IPS-18c (cell line): Measurements from ENCODE around the gene SPDEF.

Experiments used
- H3K4me3 ChIP-seq: 2 replicates; pipeline ENCODE4 v1.7.0; 2013; ENCODE audit warnings: low read depth, mild to moderate bottlenecking, low read length, moderate library complexity; ENCODE audit not compliant: insufficient read depth
- H3K9me3 ChIP-seq: one replicate; pipeline ENCODE4 v1.6.1; 2013; ENCODE audit warnings: mild to moderate bottlenecking, low read length, moderate library complexity; ENCODE audit not compliant: control insufficient read depth, insufficient read depth

The SPDEF gene

DNA sequence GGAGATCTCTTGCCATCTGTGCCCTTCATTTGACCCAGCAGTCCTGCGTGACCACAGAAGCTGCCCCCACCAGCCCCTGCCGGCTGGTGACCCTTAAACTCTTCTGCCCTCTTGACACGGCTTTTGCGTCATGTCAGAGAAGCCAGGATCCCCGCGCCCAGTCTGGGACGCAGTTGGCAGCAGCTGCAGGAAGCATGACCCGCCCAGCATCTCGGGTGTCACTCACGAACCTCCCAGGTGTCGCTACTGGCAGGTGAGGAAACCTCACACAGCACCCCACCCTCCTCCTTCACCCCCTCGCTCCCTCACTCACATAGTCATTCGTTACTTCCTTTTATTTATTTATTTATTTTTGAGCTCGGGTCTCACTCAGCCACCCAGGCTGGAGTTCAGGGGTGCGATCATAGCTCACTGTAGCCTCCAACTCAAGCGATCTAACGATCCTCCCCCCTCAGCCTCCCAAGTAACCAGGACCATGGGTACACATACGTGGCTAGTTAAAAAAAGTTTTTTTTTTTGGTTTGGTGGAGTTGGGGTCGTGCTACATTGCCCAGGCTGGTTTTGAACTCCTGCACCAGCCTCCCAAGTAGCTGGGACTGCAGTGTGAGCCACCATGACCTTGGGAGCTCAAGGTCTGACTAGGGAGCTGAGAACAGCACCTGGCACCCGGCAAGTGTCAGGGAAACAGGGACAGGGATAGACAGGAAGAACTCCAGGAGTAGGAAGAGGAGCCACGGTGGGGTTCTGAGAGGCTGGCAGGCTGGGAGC lies 14.1 kb upstream of the SPDEF start:
- Histone ChIP-seq H3K9me3 (no peaks in the 10 kb centered on the region), H3K4me3 (no peak overlapping the region)

DNA sequence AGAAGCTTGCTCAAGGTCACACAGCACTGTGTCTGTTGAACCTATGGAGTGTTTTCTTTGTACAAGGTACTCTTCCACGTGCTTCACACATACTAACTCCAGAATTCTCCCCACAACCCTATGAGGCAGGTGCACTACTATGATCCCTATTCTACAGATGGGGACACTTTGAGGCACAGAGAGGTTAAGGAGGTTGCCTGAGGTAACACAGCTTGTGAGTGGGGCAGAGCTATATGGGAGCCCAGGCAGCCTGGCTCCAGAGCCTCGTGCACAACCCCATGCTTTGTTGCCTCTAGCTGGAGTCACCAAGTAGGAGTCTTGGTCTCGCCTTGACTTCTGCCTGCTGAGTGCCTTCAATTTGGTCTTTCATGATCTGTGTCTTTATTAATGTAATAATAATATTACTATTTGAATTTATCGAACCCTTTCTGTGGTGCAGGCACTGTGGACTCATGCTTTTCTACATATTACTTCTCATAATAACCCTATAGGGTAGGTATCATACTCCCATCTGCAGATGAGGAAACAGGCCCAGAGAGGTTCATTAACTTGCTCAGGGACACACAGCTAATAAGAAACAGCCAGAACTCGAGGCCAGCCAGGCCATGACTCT lies 13.3 kb upstream of the SPDEF start:
- no peak overlapping the region for H3K4me3 ChIP-seq

DNA sequence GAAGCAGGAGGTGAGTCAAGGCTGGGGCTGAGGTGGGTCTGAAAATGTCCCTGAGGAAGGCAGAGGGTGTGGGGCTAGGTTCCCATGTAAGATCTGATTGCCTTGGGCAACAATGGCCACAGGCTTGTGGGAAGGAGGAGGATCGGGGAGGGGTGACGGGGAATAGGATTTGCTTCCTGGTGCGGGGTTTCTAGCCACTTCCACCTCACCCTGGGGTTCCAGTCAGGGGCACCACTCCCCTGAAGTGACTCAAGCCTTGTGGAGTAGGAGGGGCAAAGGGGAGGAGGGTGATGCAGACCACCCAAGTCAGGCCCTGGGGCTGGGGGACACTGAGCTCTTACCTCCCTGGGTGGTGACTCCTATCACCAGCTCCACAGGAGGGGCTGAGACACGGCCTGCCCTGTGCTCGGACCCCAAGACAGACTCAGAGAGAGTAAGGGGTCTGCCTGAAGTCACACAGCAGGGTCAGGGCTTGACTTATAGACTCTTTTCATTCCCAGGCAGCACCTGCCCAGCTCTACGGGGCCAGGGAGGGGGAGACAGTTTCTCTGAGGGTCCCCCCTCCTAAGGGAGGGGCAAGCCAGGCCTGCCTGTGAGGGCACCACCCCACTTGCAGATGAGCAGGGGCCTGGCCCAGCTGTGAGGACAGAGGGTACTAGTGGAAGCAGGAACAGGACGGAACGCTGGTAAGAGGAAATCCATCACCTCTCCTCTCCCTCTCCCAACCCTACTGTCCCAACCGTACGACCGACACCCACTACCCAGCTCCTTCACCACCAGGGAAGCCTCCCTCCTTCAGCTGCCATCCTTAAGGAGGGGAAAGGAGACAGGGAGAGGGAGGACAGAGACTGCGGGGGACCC lies 12.4 kb upstream of the SPDEF start:
- Histone ChIP-seq H3K9me3 (no peaks in the 10 kb centered on the region), H3K4me3 (no peak overlapping the region; the same call in 1 of the 2 replicates)

More for the DNA sequence above, 13.3 kb upstream of the SPDEF start:
- no peaks in the 10 kb centered on the region for H3K9me3 ChIP-seq

DNA sequence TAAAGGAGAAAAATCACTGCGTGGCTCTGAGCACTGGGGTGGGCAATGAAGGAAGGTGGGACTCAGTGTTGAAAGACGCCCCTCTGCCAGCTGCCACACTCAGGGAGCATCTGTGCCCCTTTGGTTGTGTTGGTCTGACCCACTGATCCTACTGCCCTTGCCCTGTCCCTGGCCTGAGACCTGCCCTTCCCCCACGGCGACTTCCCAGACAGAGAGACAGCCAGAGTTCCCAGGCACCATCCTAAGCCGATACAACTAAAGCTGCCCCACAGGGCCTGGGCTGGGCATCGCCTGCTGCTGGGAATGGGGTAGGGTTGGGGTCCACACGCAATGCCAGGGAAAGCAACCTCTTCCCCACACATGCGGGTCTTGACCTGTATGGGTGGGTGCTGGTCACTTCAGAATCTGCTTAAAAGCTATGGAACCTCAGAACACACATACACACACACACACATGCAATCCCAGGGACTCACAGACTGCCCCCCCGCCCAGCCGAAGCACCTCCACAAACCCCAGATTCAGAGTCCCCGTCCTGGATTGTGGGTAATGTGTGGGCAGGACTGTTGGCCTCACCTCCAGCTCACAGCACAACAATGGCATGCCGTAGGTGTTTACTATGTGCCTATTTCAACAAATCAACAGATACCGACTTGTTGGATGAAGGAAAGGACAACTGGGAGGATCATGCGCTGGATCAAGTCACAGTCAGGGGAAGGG lies 10.9 kb upstream of the SPDEF start:
- H3K9me3 ChIP-seq = no peaks in the 10 kb centered on the region

DNA sequence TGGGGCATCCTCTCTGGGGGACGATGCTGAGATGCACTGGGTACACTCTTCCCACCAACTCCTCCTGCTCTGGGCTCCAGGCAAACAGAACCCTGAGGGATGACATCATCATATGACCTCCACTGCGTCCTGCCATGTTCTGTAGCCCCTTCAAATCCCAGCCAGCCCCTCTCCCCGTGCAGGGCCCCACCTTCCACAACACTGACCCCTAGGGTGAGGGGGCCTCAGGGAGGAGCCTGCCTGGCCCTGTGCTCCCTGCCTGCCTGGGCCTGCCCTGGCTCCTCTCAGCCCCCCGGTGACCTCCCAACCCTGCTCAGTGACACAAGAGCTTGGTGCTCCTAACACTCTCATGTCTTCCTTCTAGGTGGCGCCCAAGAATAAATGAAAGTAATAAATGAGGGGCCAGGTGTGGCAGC lies 9.6 kb upstream of the SPDEF start:
- no peaks in the 10 kb centered on the region for H3K9me3 ChIP-seq
- no peak overlapping the region for H3K4me3 ChIP-seq

More for the DNA sequence above, 10.9 kb upstream of the SPDEF start:
- no peak overlapping the region for H3K4me3 ChIP-seq

DNA sequence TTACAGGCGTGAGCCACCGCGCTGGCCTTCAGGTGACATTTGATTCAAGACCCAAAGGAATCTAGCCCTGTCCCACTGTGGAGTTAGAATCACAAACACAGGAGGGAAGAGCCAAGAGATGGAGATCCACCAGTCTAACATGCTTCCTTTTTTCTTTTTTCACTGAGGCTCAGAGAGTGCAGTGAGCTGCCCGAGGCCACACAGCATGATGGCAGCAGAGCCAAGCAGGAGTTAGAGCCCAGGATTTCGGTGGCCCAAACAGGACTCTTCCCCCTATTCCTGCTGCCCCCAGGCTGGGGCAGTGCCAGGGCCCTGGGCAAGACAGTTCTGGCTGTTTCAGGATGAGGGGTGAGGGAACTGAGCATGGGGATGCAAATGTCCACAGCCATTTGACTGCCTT lies 8.1 kb upstream of the SPDEF start:
- Histone ChIP-seq H3K4me3 (no peak overlapping the region), H3K9me3 (no peaks in the 10 kb centered on the region)

DNA sequence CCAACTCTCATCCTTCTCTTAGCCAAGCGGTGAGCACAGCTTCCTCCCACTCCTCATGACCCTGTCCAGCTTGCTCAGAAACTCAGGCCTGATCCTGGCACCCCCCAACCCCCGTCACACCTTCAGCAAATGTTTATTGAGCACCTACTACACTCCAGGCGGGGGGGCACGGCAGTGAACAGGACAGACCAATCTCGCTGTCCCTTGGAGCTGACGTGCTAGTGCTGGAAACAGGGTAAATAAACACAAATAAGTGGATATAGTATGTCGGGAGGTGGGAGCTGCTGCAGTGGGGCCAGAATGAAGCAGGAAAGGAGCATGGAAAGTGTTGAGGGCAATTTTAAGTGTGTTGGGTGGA lies 7.4 kb upstream of the SPDEF start:
- Histone ChIP-seq H3K9me3 (no peaks in the 10 kb centered on the region), H3K4me3 (no peak overlapping the region)

DNA sequence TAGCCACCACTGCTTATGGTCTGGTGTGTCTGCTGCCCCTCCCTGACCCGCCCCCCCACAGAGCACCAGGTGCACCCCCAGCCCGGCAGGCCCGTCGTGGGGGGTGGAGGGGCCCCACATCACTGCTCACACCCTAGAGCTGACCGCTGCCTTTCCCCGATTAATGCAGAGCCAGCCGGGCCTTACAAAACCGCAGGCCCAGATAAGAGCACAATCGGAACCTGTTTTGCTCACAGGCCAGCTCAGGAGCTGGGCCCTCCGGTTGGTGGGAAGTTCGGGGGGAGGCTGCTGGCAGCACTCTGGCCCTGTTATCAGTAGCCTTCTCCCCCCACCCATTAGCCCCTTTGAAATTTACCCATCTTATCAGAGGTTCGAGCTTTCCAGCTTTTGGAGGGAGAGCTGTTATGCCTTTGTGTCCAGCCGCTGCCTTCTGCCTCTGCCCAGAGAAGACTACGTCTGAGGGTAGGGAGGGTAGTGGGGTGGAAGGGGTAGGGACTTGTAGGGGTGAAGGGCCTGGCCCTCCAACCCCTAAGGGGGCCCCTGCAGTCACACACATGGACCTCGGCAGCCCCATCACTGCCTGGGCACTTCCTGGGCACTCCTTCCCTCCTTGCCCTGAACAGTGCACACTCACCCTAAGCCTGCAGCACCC lies 6.9 kb upstream of the SPDEF start:
- H3K4me3 ChIP-seq = no peak overlapping the region

DNA sequence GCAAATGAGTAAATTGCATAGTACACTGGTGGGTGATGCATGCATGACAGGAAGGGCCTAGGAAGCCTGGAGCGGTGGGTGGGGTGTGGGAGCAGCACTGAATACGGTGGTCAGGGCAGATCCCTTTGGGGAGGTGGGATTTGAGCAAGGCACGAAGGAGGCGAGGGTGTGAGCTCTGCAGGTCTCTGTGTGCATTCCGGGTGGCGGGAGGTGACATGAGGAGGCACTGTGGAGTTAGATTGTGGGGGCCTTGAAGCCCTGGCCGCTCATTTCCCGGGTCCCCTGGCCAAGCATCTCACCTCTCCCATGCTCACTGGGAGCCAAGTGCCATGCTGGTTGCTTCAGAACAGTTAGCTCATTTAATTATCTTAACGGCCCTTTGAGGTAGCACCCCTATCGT lies 6.2 kb upstream of the SPDEF start:
- Histone ChIP-seq H3K4me3 (no peak overlapping the region), H3K9me3 (no peaks in the 10 kb centered on the region)

More for the DNA sequence above, 6.9 kb upstream of the SPDEF start:
- no peaks in the 10 kb centered on the region for H3K9me3 ChIP-seq

DNA sequence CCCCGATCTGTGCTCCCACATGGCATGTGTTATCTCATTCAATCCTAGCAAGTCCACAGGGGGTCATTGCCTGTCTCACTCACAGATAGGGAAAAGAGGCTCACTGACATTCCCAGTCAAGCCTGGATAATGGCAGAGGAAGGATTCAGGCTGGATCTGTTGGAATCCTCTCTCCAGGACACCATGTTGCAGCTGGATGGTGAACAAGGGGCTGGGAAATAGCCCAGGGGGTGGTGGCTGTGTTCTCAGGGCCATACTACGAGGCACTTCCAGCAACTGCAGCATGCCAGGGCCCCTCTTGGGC lies 5.0 kb upstream of the SPDEF start:
- H3K9me3 ChIP-seq = no peaks in the 10 kb centered on the region
- no peak overlapping the region for H3K4me3 ChIP-seq

DNA sequence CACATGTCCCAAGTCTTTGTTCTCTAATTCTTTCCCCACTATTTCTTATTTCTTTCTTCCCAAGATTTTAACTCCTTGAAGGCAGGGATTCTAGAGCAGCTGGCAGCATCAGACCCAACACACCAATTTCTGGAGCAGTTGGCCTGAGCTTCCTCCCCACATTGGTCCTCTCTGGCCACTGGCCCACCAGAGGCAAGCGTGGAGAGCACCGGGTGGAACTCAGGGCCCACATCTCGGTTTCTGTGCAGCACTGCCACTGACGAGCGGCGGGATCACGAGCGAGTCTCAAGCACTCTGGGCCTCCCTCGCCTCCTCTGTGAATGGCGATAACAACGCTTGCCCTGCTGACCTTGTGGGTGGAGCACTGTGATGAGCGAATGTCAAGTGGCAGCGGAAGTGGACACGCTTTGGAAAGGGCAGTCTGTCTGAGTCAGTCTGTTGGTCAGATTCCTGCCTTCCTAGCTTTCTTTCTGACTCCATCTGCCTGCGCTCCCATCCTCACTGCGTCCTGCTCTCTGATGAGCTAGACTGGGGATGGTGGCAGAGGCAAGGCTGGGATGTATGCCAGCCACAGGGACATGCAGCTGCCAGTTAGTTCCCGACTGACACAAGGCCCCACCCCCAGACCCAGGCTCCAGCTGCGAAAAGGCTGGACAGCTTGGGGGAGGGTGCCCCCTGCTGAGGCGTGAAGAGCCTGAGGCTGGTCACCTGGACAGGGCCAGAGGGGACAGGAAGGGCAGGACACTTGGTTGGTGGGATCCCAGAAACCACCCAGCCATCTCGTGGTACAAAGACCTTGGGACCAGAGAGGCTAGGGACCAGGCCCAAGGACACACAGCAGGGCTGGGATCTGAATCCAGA lies 4.5 kb upstream of the SPDEF start:
- no peaks in the 10 kb centered on the region for H3K9me3 ChIP-seq
- no peak overlapping the region for H3K4me3 ChIP-seq

DNA sequence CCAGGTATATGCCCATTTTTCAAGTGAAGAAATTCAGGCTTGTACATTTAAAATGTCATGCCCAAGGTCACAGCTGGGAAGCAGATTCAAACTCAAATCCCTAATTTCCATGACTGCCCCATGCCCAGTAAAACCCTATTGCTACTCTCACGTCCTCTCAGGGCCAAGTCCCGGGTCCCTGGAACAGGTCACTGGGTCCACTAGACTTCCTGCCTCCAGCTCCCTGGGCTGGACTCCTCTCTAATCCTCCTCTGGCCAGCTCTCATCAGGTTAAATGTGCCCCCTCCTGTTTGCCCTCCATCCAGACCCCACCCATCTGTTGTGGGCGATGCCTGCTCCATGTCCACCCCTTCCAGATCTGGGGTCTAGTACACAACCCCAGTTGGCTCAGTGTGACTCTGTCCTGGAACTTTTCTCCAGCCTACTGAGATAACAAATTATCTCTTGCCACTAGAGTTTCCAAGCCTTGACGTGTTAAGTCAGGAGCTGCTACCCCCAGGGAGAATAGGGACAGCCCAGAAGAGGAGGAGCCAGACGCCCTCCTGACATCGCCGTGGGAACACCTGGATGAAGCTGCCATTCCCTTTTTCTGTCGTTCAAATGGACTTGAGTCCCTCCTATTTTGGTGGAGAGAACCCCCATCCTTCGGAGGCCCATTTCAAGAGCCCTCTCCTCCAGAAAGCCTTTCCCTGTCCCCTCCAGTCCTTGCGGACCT lies 3.7 kb upstream of the SPDEF start:
- Histone ChIP-seq H3K4me3 (no peak overlapping the region; the same call in 1 of the 2 replicates), H3K9me3 (no peaks in the 10 kb centered on the region)

DNA sequence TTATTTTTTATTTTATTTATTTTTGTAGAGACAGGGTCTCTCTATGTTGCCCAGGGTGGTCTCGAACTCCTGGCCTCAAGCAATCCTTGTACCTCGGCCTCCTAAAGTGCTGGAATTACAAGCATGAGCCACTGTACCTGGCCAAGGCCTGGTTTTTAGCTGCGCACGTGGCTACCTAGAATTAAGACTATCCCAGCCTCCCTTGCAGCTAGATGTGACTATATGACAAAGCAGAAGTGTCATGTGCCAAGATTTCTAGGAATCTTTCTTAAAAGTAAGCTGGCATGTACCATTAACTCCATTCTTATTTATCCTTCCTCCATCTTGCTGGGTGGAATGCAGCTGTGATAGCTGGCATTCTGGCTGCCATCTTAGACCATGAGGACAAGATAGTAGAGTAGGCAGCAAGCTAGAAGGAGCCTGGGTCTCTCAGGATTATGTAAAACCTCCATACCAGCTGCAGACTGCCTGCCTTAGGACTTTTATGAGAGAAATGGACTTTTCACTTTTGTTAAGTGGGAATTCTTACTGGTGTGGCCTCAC lies 2.1 kb upstream of the SPDEF start:
- no peaks in the 10 kb centered on the region for H3K9me3 ChIP-seq

DNA sequence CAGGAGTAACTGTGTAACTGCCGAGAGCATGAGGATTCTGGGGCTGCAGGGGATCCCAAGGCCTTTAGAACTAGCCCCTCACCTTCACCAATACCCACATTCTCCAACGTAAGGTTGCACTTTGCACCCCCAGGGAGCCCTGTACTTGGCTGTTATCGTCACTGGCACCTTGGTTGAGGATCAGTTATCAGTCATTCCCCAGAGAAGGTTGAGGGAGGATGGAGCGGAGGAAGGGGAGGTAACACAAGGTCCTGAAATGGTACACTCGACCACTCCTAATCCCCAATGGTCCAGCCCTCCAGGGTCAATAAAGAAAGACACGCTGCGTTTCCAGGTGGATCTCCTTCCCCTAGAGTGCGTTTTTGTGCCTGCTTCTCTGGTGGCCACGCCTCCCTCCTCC lies 1.1 kb upstream of the SPDEF start:
- H3K4me3 ChIP-seq = no peak overlapping the region
- no peaks in the 10 kb centered on the region for H3K9me3 ChIP-seq

More for the DNA sequence above, 2.1 kb upstream of the SPDEF start:
- no peak overlapping the region for H3K4me3 ChIP-seq

DNA sequence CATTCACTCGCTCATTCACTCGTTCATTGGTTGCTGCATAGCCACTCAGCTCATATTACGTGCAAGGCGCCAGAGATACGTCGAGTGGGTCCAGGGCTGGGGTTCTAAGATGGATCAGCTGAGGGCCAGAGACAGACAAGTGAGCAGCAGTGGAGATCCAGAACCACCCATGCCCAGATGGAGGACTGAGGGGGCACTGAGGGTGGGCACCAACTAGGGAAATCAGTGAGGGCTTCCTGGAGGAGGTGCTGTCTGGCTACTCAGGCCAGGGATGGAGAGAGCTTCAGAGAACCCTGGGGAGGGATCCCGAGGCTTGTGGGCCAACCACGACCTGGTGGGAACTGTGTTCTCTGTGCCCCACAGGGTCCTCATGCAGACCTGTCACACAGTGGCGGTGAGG lies 364 bp upstream of the SPDEF start:
- Histone ChIP-seq H3K4me3 (no peak overlapping the region), H3K9me3 (no peaks in the 10 kb centered on the region)
